Endothelial cell of umbilical vein (primary cell): ENCODE measurements around the gene EMC6. TPM values are rescaled to one million over a fixed set of nuclear protein-coding genes. Genes with fewer than 3 reads are reported as not detected.

ENCODE experiments used
- BruUV-seq: library from RNA; stranded (reverse); fragments of 400-500 nt; replicated peaks from 2 replicates; lab custom pipeline; 2021; lab: Mats Ljungman, UMichigan
- CTCF ChIA-PET: fragments of 300-600, 350-600 bp; sonication (Branson Sonifier 250); formaldehyde crosslinking; loops from one replicate; lab custom pipeline; 2021; ENCODE audit warnings: antibody characterized with exemption, inconsistent platforms; lab: Charles Lee
- POLR2A ChIA-PET: fragments of 300-600, 350-600 bp; sonication (Branson Sonifier 250); formaldehyde crosslinking; loops from one replicate; lab custom pipeline; 2021; ENCODE audit warnings: antibody characterized with exemption, inconsistent platforms; lab: Charles Lee
- DNase-seq: peaks from one replicate; pipeline ENCODE4 v3.0.0-alpha.2; 2011; ENCODE audit warnings: low read depth, low spot score
- FAIRE-seq: peaks from 2 replicates; lab custom pipeline; 2011; peaks lifted over from hg19 to GRCh38; lab: Jason Lieb, UNC
- H2AFZ ChIP-seq: 2 replicates; pipeline ENCODE4 v1.6.0; 2012; ENCODE audit warnings: low read depth, low read length, control low read depth, inconsistent platforms
- H3K27ac ChIP-seq: 2 replicates; pipeline ENCODE4 v1.5.1; 2011; ENCODE audit warnings: low read depth, mild to moderate bottlenecking, control low read depth, low read length, moderate library complexity; ENCODE audit not compliant: insufficient read depth
- H3K27me3 ChIP-seq, 2 experiments: 2 replicates each; pipeline versions ENCODE4 v1.6.0 to v1.6.1; 2011; ENCODE audit warnings: low read length in 2 of 2, mixed read lengths in 1 of 2; ENCODE audit not compliant: control insufficient read depth in 2 of 2, insufficient read depth in 2 of 2
- H3K36me3 ChIP-seq, 2 experiments: 2 replicates in 1 of 2; 3 replicates in 1 of 2; pipeline ENCODE4 v1.5.1; 2011; ENCODE audit warnings: low read length in 2 of 2, mild to moderate bottlenecking in 1 of 2, moderate library complexity in 1 of 2; ENCODE audit not compliant: control insufficient read depth in 2 of 2, insufficient read depth in 2 of 2; ENCODE audit errors: extremely low read depth in 1 of 2
- H3K4me1 ChIP-seq: 3 replicates; pipeline ENCODE4 v1.5.1; 2011; ENCODE audit warnings: mild to moderate bottlenecking, low read length; ENCODE audit not compliant: control insufficient read depth, insufficient read depth; ENCODE audit errors: extremely low read depth
- H3K4me2 ChIP-seq: 2 replicates; pipeline ENCODE4 v1.6.1; 2011; ENCODE audit warnings: low read length, control low read depth, mixed read lengths; ENCODE audit not compliant: insufficient read depth
- H3K4me3 ChIP-seq, 3 experiments: fragments of 200-600 bp in 1 of 3; sonication (generic), shearing (Covaris generic) in 1 of 3; replicated peaks in 1 of 3; 2 replicates each; pipeline ENCODE4 v1.5.1; 2011 to 2016; ENCODE audit warnings: control low read depth in 3 of 3, low read length in 3 of 3, mild to moderate bottlenecking in 2 of 3, inconsistent platforms in 1 of 3, low read depth in 1 of 3, moderate library complexity in 1 of 3; ENCODE audit not compliant: insufficient read depth in 1 of 3
- H3K79me2 ChIP-seq: 2 replicates; pipeline ENCODE4 v1.6.0; 2012; ENCODE audit warnings: low read length, inconsistent platforms; ENCODE audit not compliant: control insufficient read depth, insufficient read depth
- H3K9ac ChIP-seq: replicated peaks from 2 replicates; pipeline ENCODE3; 2011; ENCODE audit warnings: low read length, control low read depth; ENCODE audit not compliant: insufficient read depth; ENCODE audit errors: extremely low read depth
- H3K9me1 ChIP-seq: replicated peaks from 3 replicates; pipeline ENCODE4 v1.6.0; 2011; ENCODE audit warnings: mild to moderate bottlenecking, low read length; ENCODE audit not compliant: control insufficient read depth, insufficient read depth; ENCODE audit errors: extremely low read depth
- H3K9me3 ChIP-seq: replicated peaks from 2 replicates; pipeline ENCODE4 v1.5.1; 2012; ENCODE audit warnings: low read length, inconsistent platforms; ENCODE audit not compliant: control insufficient read depth, insufficient read depth
- H4K20me1 ChIP-seq: replicated peaks from 2 replicates; pipeline ENCODE3; 2011; ENCODE audit warnings: mild to moderate bottlenecking, low read length; ENCODE audit not compliant: control insufficient read depth, insufficient read depth; ENCODE audit errors: extremely low read depth
- EZH2 ChIP-seq: IDR thresholded peaks from 2 replicates; pipeline ENCODE4 v1.6.1; 2012; ENCODE audit warnings: borderline replicate concordance, low read depth, mild to moderate bottlenecking, moderate library complexity, low read length, inconsistent platforms; ENCODE audit not compliant: severe bottlenecking
- FOS ChIP-seq: IDR thresholded peaks from 2 replicates; pipeline ENCODE4 v1.6.1; 2011; ENCODE audit warnings: mild to moderate bottlenecking, low read length, moderate library complexity, borderline replicate concordance; ENCODE audit not compliant: insufficient read depth
- GATA2 ChIP-seq: IDR thresholded peaks from 2 replicates; pipeline ENCODE4 v1.7.0; 2011; ENCODE audit warnings: low read depth, mild to moderate bottlenecking, moderate library complexity, mixed read lengths, low read length; ENCODE audit not compliant: insufficient read length, insufficient read depth
- JUN ChIP-seq: IDR thresholded peaks from 2 replicates; pipeline ENCODE4 v1.6.1; 2011; ENCODE audit warnings: borderline replicate concordance, low read depth; ENCODE audit not compliant: insufficient read length, insufficient read depth
- MYC ChIP-seq: IDR thresholded peaks from one replicate; pipeline ENCODE4 v1.6.1; 2011; ENCODE audit warnings: mild to moderate bottlenecking, low read depth, low read length
- POLR2A ChIP-seq: IDR thresholded peaks from 2 replicates; pipeline ENCODE4 v1.6.1; 2012; ENCODE audit warnings: low read depth, mild to moderate bottlenecking, control low read depth, low read length
- POLR2AphosphoS5 ChIP-seq: IDR thresholded peaks from 2 replicates; pipeline ENCODE4 v1.6.1; 2012; ENCODE audit warnings: low read depth, mild to moderate bottlenecking, control low read depth, low read length, moderate library complexity; ENCODE audit not compliant: insufficient read depth
- dilution Hi-C: fragments of 300-500 bp; cut with MboI; formaldehyde crosslinking; loops from one replicate; pipeline ENCODE4 v1.15.0; 2019; ENCODE audit warnings: low sequenced_read_pairs; ENCODE audit not compliant: extremely low pct_ligation_motif_present
- intact Hi-C: fragments of 100-400 bp; cut with micrococcal nuclease; formaldehyde crosslinking; loops from one replicate; pipeline ENCODE4 v1.10.0; 2022
- polyA plus RNA-seq, 4 experiments: library from polyadenylated mRNA; depleted of rRNA in 3 of 4; stranded (reverse) in 3 of 4; unstranded in 1 of 4; fragments of >200 nt; gene quantifications; 2 replicates each; pipeline versions ENCODE4 v1.2.1 to v1.2.3, GENCODE V29; 2011 to 2012; ENCODE audit warnings: missing spikeins in 1 of 4
- total RNA-seq: library from RNA; stranded (reverse); gene quantifications from 2 replicates; pipeline ENCODE4 v1.2.3, GENCODE V29; 2021
- TF ChIP-seq, protein P1 (sequence below), 2 donors: IDR thresholded peaks; 1 replicate in 1 of 2; 2 replicates in 1 of 2; pipeline ENCODE4 v1.5.1; 2011; ENCODE audit warnings: low read length in 2 of 2, mild to moderate bottlenecking in 2 of 2, moderate library complexity in 2 of 2, control low read depth in 1 of 2, inconsistent platforms in 1 of 2, low read depth in 1 of 2; ENCODE audit not compliant: insufficient read depth in 1 of 2; ENCODE audit errors: extremely low read depth in 1 of 2
- TF ChIP-seq, protein P2 (sequence below): IDR thresholded peaks from 2 replicates; pipeline ENCODE4 v1.6.1; 2011; ENCODE audit not compliant: insufficient read depth, insufficient read length

The EMC6 gene
- total and polyA plus RNA-seq, 2 donors (not counting 3 experiments of a cell fraction or from before 2014, with no cell fraction given), result 54.0 to 105 TPM

DNA sequence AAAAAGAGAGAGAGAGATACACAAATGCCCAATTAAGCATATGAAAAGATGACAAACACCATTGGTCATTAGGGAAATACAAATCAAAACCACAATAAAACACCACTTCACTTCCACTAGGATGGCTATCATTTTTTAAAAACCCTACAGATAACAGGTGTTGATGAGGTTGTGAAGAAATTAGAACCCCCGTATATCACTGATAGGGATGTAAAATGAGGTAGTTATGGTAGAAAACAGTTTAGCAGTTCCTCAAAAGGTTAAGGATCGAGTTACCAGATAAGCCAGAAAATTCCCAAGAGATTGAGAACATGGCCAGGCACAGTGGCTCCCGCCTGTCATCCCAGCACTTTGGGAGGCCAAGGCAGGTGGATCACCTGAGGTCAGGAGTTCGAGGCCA is 24.5 kb downstream of the EMC6 start:
- Histone ChIP-seq H3K9me3 (no peaks in the 10 kb centered on the region), H3K27ac (no peak overlapping the region), H4K20me1 (no peaks in the 10 kb centered on the region), H3K9ac (no peak overlapping the region), H3K4me1 (peaks cover 5% of the 10 kb centered on the region), H3K27me3 (peaks cover 21 to 22% of the 10 kb centered on the region in 2 experiments), H3K4me2 (no peak overlapping the region), H3K4me3 (no peak overlapping the region), H3K79me2 (no peaks in the 10 kb centered on the region), H2AFZ (no peak overlapping the region), H3K9me1 (no peaks in the 10 kb centered on the region), H3K36me3 (no peaks in the 10 kb centered on the region)
- DNase-seq, result no peak
- no TSS peak for BruUV-seq
- intact Hi-C loops (no loop called here), dilution Hi-C loops (no loop called here)
- TF ChIP-seq, protein P1, sequence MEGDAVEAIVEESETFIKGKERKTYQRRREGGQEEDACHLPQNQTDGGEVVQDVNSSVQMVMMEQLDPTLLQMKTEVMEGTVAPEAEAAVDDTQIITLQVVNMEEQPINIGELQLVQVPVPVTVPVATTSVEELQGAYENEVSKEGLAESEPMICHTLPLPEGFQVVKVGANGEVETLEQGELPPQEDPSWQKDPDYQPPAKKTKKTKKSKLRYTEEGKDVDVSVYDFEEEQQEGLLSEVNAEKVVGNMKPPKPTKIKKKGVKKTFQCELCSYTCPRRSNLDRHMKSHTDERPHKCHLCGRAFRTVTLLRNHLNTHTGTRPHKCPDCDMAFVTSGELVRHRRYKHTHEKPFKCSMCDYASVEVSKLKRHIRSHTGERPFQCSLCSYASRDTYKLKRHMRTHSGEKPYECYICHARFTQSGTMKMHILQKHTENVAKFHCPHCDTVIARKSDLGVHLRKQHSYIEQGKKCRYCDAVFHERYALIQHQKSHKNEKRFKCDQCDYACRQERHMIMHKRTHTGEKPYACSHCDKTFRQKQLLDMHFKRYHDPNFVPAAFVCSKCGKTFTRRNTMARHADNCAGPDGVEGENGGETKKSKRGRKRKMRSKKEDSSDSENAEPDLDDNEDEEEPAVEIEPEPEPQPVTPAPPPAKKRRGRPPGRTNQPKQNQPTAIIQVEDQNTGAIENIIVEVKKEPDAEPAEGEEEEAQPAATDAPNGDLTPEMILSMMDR (IDR thresholded peaks at IDR 0.05; ENCODE audit: extremely low read depth in 1 of 2, insufficient read depth in 1 of 2, low read depth in 1 of 2, low read length in 2 of 2), result no peak
- TF ChIP-seq EZH2 (no peak), POLR2A (no peak), MYC (no peak), FOS (no peak), POLR2AphosphoS5 (no peak), GATA2 (no peak), JUN (no peak)
- TF ChIP-seq, protein P2, sequence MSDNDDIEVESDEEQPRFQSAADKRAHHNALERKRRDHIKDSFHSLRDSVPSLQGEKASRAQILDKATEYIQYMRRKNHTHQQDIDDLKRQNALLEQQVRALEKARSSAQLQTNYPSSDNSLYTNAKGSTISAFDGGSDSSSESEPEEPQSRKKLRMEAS, result no peak
- POLR2A ChIA-PET, result no interaction called here
- no peak for FAIRE-seq
- CTCF ChIA-PET, result no interaction called here
